GM19467 (cell line): ENCODE results near the gene EMILIN2.
"Not testable (repeated sequence)": the region's sequence is repeated elsewhere in the genome, so short reads cannot be mapped to it uniquely, and the experiment has no call there.

Experiments
- ATAC-seq: cut with Tn5 transposase; IDR thresholded peaks from one replicate; pipeline ENCODE4 v1.9.1; 2021; ENCODE audit warnings: mild to moderate bottlenecking, moderate library complexity; ENCODE audit not compliant: unreplicated experiment

The EMILIN2 gene

GRCh38 chr18:2846636-2847316 lies at the start of gene EMILIN2:
Gene EMILIN2 (plus strand): TSS chr18:2847006. CDS start chr18:2847189, 183 bp downstream.
- ATAC-seq: no peak

GRCh38 chr18:2797951-2798350 lies 48.9 kb upstream of the EMILIN2 start:
- no peak for ATAC-seq

- ATAC-seq: no peak
These were observed 47.4 kb upstream of the EMILIN2 start for GRCh38 chr18:2799369-2799768.

GRCh38 chr18:2805970-2806943 lies 40.5 kb upstream of the EMILIN2 start:
- no peak for ATAC-seq

- ATAC-seq: not testable (repeated sequence)
These were observed 38.2 kb upstream of the EMILIN2 start for GRCh38 chr18:2808640-2809039.

- ATAC-seq: not testable (repeated sequence)
These were observed 37.1 kb upstream of the EMILIN2 start for GRCh38 chr18:2809666-2810183.

GRCh38 chr18:2811416-2811815 lies 35.4 kb upstream of the EMILIN2 start:
- no peak for ATAC-seq

GRCh38 chr18:2814928-2815327 lies 31.9 kb upstream of the EMILIN2 start:
- ATAC-seq: no peak

GRCh38 chr18:2818281-2818680 lies 28.5 kb upstream of the EMILIN2 start:
- no peak for ATAC-seq

- ATAC-seq: no peak
These were observed 25.1 kb upstream of the EMILIN2 start for GRCh38 chr18:2821695-2822094.

- no peak for ATAC-seq
These were observed 24.4 kb upstream of the EMILIN2 start for GRCh38 chr18:2822213-2822921.

GRCh38 chr18:2823202-2823601 lies 23.6 kb upstream of the EMILIN2 start:
- ATAC-seq: no peak

- no peak for ATAC-seq
These were observed 22.8 kb upstream of the EMILIN2 start for GRCh38 chr18:2823966-2824365.

- ATAC-seq: no peak
These were observed 21.9 kb upstream of the EMILIN2 start for GRCh38 chr18:2824865-2825264.

- no peak for ATAC-seq
These were observed 21.1 kb upstream of the EMILIN2 start for GRCh38 chr18:2825613-2826175.

GRCh38 chr18:2826581-2826980 lies 20.2 kb upstream of the EMILIN2 start:
- ATAC-seq: no peak

- ATAC-seq: no peak
These were observed 19.7 kb upstream of the EMILIN2 start for GRCh38 chr18:2827061-2827460.

- not testable (repeated sequence) for ATAC-seq
These were observed 10.7 kb upstream of the EMILIN2 start for GRCh38 chr18:2836118-2836517.

- not testable (repeated sequence) for ATAC-seq
These were observed 9.5 kb upstream of the EMILIN2 start for GRCh38 chr18:2837290-2837689.

GRCh38 chr18:2839202-2839601 lies 7.6 kb upstream of the EMILIN2 start:
- ATAC-seq: no peak

- no peak for ATAC-seq
These were observed 6.3 kb upstream of the EMILIN2 start for GRCh38 chr18:2840521-2840920.
